ENCODE results near the gene DDB1. TPM values are rescaled to one million over a fixed set of nuclear protein-coding genes. Genes with fewer than 3 reads are reported as not detected.

Gene DDB1
- total and polyA plus RNA-seq, 7 experiments from 2014 or later: 113 to 213 (median 157) TPM

DNA sequence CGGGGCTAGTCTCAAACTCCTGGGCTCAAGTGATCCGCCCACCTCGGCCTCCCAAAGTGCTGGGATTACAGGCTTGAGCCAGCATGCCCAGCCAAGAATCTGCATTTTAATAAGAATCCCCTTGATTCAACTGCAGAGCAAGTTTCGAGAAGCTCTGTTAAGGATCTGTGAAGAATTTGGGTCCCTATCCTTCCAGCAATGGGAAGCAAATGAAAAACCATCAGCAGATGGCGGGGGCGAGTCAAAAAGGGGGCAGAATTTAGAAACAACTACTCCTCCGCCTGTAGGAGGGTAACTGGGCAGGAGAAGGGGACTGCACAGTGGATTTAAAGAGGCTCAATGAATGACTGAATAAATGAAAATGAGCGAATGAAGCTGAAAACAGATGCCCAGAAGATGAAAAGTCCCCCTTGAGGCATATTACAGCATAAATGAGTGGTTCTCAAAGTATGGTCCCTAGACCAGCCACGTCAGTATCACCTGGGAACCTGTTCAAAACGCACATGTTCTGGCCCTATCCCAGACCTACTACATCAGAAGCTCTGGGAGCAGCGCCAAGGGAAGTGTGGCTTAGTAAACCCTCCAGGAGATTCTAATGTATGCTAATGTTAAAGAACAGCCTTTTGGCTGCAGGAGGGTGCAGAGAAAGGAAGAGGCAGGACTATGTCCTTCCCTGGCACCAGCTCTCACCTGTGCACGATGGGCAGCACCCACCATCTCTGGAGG, 52.8 kb downstream of the DDB1 start:
- Histone ChIP-seq H3K36me3 (ENCODE audit: control insufficient read depth in 2 of 3, insufficient read depth in 3 of 3, low read length in 3 of 3) (no peaks in the 10 kb centered on the region), H3K27me3 (ENCODE audit: control insufficient read depth in 2 of 2, insufficient read depth in 2 of 2, low read length in 2 of 2) (no peaks in the 10 kb centered on the region), H3K9me3 (ENCODE audit: control insufficient read depth in 2 of 3, low read length in 3 of 3) (no peaks in the 10 kb centered on the region), H3K4me1 (ENCODE audit: control insufficient read depth in 2 of 2, insufficient read depth in 2 of 2, low read length in 2 of 2) (no peaks in the 10 kb centered on the region), H3K4me3 (ENCODE audit: low read length) (no peak overlapping the region), H3K27ac (ENCODE audit: low read depth, low read length) (no peak overlapping the region)
- Mint-ChIP-seq H3K9me3 (peaks cover 0 to 6% (median 0%) of the 10 kb centered on the region in 11 donors), H3K27ac (no peak overlapping the region), H3K4me3 (no peak overlapping the region), H3K27me3 (no peaks in the 10 kb centered on the region), H3K36me3 (peaks cover 0 to 3% (median 0%) of the 10 kb centered on the region in 5 donors), H3K4me1 (peaks cover 0 to 2% (median 0%) of the 10 kb centered on the region in 7 donors)
- ChIA-PET CTCF (no interaction called here), POLR2A (no interaction called here)
- intact Hi-C loops (cut with micrococcal nuclease): no loop called here
- ATAC-seq (no peak), DNase-seq (no peak)

DNA sequence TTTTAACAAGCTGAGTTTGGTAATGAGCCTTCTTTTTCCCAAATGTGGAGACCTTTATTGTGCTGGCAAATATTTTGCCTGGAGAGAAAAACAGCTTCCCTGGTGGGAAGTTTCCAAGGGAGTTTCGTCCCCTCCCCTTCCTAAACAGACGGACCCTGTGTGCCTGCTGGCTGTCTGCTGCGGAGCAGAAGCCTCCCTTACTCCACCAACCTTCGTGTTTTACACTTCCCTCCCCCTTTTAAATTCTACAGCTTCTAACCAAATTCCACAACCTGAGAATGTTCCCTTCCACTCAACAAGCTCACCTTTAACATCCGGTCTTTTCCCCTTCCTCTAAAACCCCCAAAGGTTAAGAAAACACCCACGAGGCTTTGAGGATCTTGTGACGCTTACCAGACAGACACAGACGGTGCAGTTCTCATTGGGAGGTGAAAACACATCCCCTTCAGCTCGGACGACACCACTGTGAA, 54.9 kb downstream of the DDB1 start:
- POLR2A ChIA-PET: no interaction called here
- H3K4me1 ChIP-seq (ENCODE audit: control insufficient read depth in 2 of 2, insufficient read depth in 2 of 2, low read length in 2 of 2): no peaks in the 10 kb centered on the region

DNA sequence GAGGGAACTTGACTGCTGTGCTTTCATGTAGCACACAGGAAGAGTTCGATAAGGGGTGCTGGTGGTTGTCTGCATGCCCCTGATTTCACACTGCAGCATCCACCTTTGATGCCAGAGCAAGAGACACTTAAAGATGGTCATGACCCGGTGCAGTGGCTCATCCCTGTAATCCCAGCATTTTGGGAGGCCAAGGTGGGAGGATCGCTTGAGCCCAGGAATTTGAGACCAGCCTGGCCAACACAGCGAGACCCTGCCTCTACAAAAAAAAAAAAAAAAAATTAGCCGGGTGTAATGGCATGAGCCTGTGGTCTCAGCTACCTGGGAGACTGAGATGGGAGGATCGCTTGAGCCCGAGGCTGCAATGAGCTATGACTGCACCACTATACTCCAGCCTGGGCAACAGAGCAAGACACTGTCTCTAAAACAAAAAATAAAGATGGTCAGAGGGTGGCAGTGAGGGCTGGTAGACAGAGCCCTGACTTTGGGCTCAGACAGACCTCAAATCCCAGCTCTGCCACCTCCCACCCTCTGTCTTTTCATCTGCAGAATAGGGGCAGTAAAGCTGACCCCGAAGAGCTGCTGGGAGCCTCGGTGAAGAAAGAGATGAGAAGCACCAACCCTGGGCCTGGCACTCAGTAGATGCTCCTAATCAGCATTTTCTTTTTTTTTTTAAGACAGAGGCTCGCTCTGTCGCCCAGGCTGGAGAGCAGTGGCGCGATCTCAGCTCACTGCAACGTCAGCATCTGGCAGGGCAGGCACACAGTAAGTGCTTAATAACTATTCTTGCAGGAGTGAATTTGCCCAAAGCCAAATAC, 55.5 kb downstream of the DDB1 start:
- H3K4me3 ChIP-seq (ENCODE audit: low read length): no peak overlapping the region
- H3K36me3 Mint-ChIP-seq: no peaks in the 10 kb centered on the region
- no peak for ATAC-seq
- H3K9me3 ChIP-seq (ENCODE audit: control insufficient read depth in 2 of 3, low read length in 3 of 3): no peaks in the 10 kb centered on the region
- ChIA-PET CTCF (interaction anchor here (1.4 kb wide), 1 partner anchor 108 kb away, joined by 3 read pairs; no protein-coding TSS in a partner anchor), POLR2A (no interaction called here)
- H3K36me3 ChIP-seq (ENCODE audit: control insufficient read depth in 2 of 3, insufficient read depth in 3 of 3, low read length in 3 of 3): no peaks in the 10 kb centered on the region
- intact Hi-C loops (cut with micrococcal nuclease): no loop called here
- H3K9me3 Mint-ChIP-seq: peaks cover 0 to 2% (median 0%) of the 10 kb centered on the region in 11 donors
- no peaks in the 10 kb centered on the region for H3K4me1 ChIP-seq (ENCODE audit: control insufficient read depth in 2 of 2, insufficient read depth in 2 of 2, low read length in 2 of 2)
- no peaks in the 10 kb centered on the region for H3K27me3 Mint-ChIP-seq
- H3K4me1 Mint-ChIP-seq: no peaks in the 10 kb centered on the region
- H3K27me3 ChIP-seq (ENCODE audit: control insufficient read depth in 2 of 2, insufficient read depth in 2 of 2, low read length in 2 of 2): no peaks in the 10 kb centered on the region
- H3K27ac ChIP-seq (ENCODE audit: low read depth, low read length): no peak overlapping the region
- no peak for DNase-seq
- H3K4me3 Mint-ChIP-seq: no peak overlapping the region
- H3K27ac Mint-ChIP-seq: no peak overlapping the region

More for the DNA sequence above, 54.9 kb downstream of the DDB1 start:
- no peak for DNase-seq
- H3K36me3 Mint-ChIP-seq: no peaks in the 10 kb centered on the region
- H3K9me3 Mint-ChIP-seq: peaks cover 0 to 2% (median 0%) of the 10 kb centered on the region in 11 donors
- CTCF ChIA-PET: interaction anchor here (1.4 kb wide), 1 partner anchor 107 kb away, joined by 3 read pairs; no protein-coding TSS in a partner anchor
- H3K27me3 Mint-ChIP-seq: no peaks in the 10 kb centered on the region
- Histone ChIP-seq H3K27me3 (ENCODE audit: control insufficient read depth in 2 of 2, insufficient read depth in 2 of 2, low read length in 2 of 2) (no peaks in the 10 kb centered on the region), H3K4me3 (ENCODE audit: low read length) (no peak overlapping the region), H3K27ac (ENCODE audit: low read depth, low read length) (no peak overlapping the region), H3K36me3 (ENCODE audit: control insufficient read depth in 2 of 3, insufficient read depth in 3 of 3, low read length in 3 of 3) (no peaks in the 10 kb centered on the region), H3K9me3 (ENCODE audit: control insufficient read depth in 2 of 3, low read length in 3 of 3) (no peaks in the 10 kb centered on the region)
- intact Hi-C loops (cut with micrococcal nuclease): no loop called here
- H3K4me3 Mint-ChIP-seq: no peak overlapping the region
- H3K27ac Mint-ChIP-seq: no peak overlapping the region
- ATAC-seq: no peak
- H3K4me1 Mint-ChIP-seq: no peaks in the 10 kb centered on the region

DNA sequence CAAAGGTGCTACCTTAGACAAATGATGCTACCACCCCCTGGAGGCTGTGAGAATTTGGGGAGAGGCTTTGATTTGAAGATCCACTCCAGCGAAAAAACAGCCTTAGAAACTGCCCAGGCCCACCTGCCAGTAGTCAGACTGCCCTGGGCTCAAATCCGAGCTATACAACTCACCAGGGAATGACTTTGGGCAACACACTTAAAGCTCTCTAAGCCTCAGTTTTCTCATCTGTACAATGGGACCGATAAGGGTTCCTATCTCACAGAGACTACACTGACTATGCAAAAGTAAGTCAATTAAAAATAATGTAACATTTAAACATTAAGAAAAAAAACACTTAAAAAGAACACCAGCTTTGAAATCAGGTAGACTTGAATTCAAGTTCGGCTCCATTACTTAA, 57.7 kb downstream of the DDB1 start:
- Mint-ChIP-seq H3K36me3 (no peaks in the 10 kb centered on the region), H3K4me3 (no peak overlapping the region), H3K9me3 (no peaks in the 10 kb centered on the region), H3K4me1 (peaks cover 0 to 3% (median 0%) of the 10 kb centered on the region in 7 donors), H3K27ac (no peak overlapping the region), H3K27me3 (no peaks in the 10 kb centered on the region)
- Histone ChIP-seq H3K27ac (ENCODE audit: low read depth, low read length) (no peak overlapping the region), H3K4me1 (ENCODE audit: control insufficient read depth in 2 of 2, insufficient read depth in 2 of 2, low read length in 2 of 2) (no peaks in the 10 kb centered on the region), H3K27me3 (ENCODE audit: control insufficient read depth in 2 of 2, insufficient read depth in 2 of 2, low read length in 2 of 2) (no peaks in the 10 kb centered on the region), H3K9me3 (ENCODE audit: control insufficient read depth in 2 of 3, low read length in 3 of 3) (no peaks in the 10 kb centered on the region), H3K4me3 (ENCODE audit: low read length) (no peak overlapping the region), H3K36me3 (ENCODE audit: control insufficient read depth in 2 of 3, insufficient read depth in 3 of 3, low read length in 3 of 3) (no peaks in the 10 kb centered on the region)
- intact Hi-C loops (cut with micrococcal nuclease): no loop called here
- POLR2A ChIA-PET: no interaction called here
- DNase-seq (no peak), ATAC-seq (no peak)
- CTCF ChIA-PET: no interaction called here

DNA sequence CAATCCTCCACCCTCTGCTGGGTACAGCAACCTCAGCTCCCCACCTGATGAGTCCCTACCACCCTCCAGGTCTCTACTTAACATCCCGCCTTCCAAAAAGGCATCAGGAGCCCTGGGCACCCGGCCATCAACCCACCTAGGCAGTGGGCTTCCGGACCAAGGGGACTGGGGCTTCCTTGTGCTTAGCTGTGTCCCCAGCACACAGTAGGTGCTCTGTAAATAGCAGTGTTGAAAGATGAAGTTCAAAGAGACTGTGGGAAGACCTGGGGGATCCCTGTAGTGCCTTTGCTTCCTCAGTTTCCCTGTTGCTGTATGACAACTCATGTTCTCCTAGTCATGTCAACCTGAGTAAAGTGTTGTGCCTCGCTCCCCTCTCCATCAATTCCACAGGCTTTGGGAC, 58.8 kb downstream of the DDB1 start:
- intact Hi-C loops (cut with micrococcal nuclease): no loop called here

DNA sequence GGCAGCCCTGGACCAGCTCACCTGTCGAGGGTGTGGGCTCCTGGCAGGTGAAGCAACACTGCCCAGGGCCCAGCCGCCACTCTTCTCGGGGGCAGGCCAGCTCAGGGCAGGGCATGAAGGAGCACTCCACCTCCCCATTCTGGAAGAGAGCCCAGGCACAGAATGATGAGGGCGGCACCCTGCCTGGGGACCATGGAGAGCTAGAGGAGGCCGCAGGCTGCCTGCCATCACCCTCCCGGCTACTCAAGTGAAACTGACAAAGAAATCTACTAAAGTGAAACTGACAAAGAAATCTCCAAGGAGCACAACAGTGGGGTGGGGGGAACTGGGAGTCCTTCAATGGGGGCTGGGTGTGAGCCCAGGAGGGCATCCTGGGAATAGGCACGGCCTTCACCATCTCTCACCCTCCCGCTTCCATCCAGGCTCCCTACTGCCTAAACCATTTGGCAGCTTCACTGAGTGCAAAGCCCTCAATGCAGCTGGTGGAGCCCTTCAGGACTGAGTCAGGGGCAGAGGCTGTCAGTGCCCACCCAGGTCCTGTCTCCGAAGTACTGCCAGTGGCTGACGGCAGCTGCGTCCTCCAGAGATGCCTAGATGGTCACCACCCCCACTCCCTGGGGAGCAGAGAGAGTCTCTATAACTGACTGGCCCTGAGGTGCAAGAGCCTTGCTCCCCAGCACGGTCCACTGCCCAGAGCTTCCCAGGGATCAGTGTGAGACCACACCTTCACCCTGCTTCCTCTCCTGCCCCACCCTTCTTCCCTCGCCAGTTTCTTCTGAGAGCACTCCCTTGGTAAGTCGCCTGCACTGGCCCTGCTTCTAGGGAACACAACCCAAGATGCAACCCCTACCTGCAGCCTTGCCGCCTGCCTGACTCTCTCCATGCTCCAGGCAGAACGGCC, 59.5 kb downstream of the DDB1 start:
- no peaks in the 10 kb centered on the region for H3K4me1 ChIP-seq (ENCODE audit: control insufficient read depth in 2 of 2, insufficient read depth in 2 of 2, low read length in 2 of 2)
- Mint-ChIP-seq H3K27me3 (no peaks in the 10 kb centered on the region), H3K9me3 (no peaks in the 10 kb centered on the region), H3K4me3 (no peak overlapping the region), H3K27ac (no peak overlapping the region), H3K36me3 (no peaks in the 10 kb centered on the region), H3K4me1 (peaks cover 0 to 5% (median 0%) of the 10 kb centered on the region in 7 donors)
- no peak for DNase-seq
- CTCF ChIA-PET: no interaction called here
- H3K36me3 ChIP-seq (ENCODE audit: control insufficient read depth in 2 of 3, insufficient read depth in 3 of 3, low read length in 3 of 3): no peaks in the 10 kb centered on the region
- ATAC-seq: no peak
- no peaks in the 10 kb centered on the region for H3K9me3 ChIP-seq (ENCODE audit: control insufficient read depth in 2 of 3, low read length in 3 of 3)
- POLR2A ChIA-PET: interaction anchor here (0.5 kb wide), 1 partner anchor 11 kb away, joined by 3 read pairs; no protein-coding TSS in a partner anchor
- H3K27me3 ChIP-seq (ENCODE audit: control insufficient read depth in 2 of 2, insufficient read depth in 2 of 2, low read length in 2 of 2): no peaks in the 10 kb centered on the region
- H3K4me3 ChIP-seq (ENCODE audit: low read length): no peak overlapping the region
- no peak overlapping the region for H3K27ac ChIP-seq (ENCODE audit: low read depth, low read length)
- intact Hi-C loops (cut with micrococcal nuclease): no loop called here

More for the DNA sequence above, 58.8 kb downstream of the DDB1 start:
- H3K9me3 Mint-ChIP-seq: no peaks in the 10 kb centered on the region
- H3K4me3 ChIP-seq (ENCODE audit: low read length): no peak overlapping the region
- CTCF ChIA-PET: no interaction called here
- H3K4me1 ChIP-seq (ENCODE audit: control insufficient read depth in 2 of 2, insufficient read depth in 2 of 2, low read length in 2 of 2): no peaks in the 10 kb centered on the region
- DNase-seq: no peak
- no peak for ATAC-seq
- POLR2A ChIA-PET: no interaction called here
- no peaks in the 10 kb centered on the region for H3K27me3 ChIP-seq (ENCODE audit: control insufficient read depth in 2 of 2, insufficient read depth in 2 of 2, low read length in 2 of 2)
- no peak overlapping the region for H3K27ac ChIP-seq (ENCODE audit: low read depth, low read length)
- peaks cover 0 to 5% (median 0%) of the 10 kb centered on the region in 7 donors for H3K4me1 Mint-ChIP-seq
- H3K36me3 ChIP-seq (ENCODE audit: control insufficient read depth in 2 of 3, insufficient read depth in 3 of 3, low read length in 3 of 3): no peaks in the 10 kb centered on the region
- H3K27ac Mint-ChIP-seq: no peak overlapping the region
- no peaks in the 10 kb centered on the region for H3K36me3 Mint-ChIP-seq
- no peak overlapping the region for H3K4me3 Mint-ChIP-seq
- H3K9me3 ChIP-seq (ENCODE audit: control insufficient read depth in 2 of 3, low read length in 3 of 3): no peaks in the 10 kb centered on the region
- H3K27me3 Mint-ChIP-seq: no peaks in the 10 kb centered on the region

Measured in naive thymus-derived CD4-positive, alpha-beta T cell (primary cell).